Activated T-helper 9 cell treated with anti-CD3 and anti-CD28 coated beads, Interleukin-2, amount 50 U/mL, for 16 hours (primary cell): ENCODE results near the gene PDZRN3.

Experiments used
- DNase-seq: peaks from one replicate; pipeline ENCODE4 v3.0.0-alpha.2; 2020; ENCODE audit warnings: low read depth

Gene PDZRN3

DNA sequence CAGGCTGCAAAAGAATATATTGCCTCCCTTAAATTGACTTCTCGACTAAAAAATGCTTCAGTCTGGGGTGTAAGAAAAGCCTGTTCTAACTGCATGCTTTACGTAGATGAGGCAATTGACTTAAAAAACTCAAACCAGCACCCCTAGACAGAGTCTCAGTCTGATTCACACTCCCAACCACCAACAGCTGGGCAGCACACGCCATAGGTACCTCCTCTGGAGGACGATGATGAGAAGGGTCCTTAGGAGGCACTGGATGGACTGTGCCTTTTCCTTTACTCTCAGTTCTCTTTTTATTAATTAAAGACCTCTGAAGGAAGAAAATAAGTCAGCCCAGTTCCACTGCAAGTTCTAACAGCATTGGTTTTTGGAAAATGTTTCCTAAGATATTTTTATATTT lies 175.0 kb downstream of the PDZRN3 start:
- no peak for DNase-seq

DNA sequence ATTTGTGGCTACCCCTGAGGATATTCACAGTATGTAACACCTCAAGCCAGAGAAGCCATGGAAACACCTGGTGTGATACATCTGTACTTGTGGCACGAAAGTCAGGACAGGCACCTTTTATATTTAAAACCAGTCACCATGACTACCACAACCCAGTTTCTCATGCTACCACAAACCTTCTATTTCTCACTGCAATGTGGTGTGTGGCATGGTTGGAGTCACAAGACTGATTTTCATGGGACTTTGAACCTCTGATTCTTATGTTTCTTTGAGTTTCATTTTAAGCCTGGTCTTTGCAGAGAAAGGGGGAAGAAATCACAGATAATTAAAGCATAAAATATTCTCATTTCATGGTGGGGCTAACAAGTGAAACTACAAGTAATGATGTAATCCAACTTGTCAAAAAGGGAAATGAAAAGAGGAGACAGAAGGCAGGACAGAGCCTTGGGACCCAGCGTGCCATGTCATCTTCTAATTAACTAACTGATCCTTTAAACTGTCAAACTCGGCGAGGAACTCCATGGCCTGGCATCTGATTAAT lies 175.9 kb downstream of the PDZRN3 start:
- no peak for DNase-seq

DNA sequence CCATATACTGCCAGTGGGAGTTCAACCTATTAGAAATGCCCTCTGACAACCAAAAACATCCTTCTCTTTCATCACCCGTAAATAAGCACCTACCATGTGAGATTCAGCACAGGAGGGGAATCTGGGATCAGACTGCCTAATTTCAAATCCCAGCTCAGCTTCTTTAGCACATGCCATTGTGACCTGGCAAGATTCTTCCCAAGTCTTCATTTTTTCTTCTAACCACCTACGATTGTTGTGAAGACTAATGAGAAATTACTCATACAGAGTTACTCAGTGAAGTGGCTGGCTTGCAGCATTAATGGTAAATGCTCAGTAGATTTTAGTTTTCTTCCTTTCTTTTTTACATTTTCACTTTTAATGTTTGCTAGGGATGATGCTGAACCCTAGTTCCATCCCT lies 176.7 kb downstream of the PDZRN3 start:
- no peak for DNase-seq

DNA sequence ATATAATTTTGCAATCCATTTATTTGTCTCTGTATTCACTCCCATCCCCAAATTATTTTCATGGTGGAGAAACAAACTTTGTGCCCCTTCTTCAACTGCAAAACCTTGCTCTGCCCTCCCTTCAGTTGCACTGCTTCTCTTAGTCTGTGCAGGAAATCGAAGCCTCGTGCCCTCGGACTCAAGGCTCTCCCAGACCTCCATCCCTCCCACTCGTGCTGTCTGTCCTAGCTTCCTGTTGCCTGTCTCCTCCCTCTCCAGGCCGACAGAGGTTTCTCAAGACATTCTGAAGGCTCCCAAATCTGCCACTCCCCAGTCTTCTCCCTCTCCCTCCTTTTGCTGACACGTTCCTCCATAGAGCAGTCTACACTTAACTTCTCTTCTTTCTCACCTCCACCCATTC lies 177.6 kb downstream of the PDZRN3 start:
- DNase-seq: no peak

DNA sequence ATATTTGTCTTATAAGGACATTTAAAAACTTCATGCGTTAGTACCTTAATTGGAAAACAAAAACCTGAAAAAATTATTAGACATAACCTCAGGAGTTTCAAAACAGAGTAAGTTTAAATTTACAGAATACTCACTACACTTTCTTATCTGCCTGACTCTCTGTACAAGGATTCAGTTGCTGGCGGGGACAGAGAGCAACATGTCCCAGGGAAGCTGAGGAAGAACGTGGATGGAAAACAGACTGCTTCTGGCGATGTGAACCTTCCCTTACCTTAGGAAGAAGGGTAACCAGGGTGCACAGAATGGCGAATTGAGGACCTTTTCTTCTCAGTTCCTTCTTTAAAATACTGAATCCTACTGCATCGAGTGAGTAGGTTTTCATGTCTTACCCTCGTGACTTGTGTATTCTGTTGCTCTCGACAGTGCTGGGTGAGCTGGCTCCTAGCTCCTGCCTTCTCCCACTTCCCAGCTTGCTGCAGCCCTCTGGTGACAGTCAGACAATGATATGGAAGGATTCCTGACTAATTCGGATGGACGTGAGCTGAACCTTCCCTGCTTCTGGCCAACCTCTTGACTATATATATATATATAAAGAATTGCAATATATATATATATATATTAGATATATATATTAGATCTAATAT lies 178.2 kb downstream of the PDZRN3 start:
- DNase-seq: no peak

DNA sequence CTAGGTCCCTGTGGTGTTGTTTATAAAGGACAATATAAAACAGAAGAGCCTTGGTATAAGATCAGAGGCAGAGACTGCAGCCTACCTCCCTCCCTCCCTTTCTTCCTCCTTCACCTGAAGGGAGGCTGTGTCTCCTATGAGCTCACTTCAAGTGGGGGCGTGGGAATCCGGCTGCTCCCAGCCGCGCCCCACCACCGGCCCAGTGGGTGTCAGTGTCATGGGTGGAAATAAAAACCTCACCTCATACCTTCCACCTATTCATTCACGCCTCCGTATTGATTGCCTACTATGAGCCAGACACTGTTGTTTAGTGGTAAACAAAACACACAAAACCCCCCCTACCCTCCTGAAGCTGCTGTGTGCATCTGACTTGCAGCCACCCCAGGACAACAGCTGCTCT lies 181.9 kb downstream of the PDZRN3 start:
- no peak for DNase-seq

DNA sequence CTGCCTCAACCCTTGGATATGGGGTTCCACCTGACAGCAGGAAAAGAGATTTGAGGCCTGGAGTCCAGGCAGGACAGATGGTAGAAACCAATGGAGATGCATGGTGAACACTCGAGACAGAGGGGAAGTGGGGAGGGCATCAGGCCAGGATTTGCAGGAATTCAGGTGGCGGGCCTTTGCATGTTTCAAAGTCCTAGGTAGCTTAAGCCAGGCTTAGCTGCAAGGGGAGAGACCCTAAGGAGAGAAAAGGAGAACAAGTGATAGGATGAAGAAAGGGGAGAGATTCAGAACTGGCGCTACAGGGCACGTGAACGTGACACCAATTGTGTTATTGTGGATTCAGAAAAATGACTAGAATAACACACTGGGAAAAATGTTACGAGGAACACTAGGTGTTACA lies 182.6 kb downstream of the PDZRN3 start:
- DNase-seq: no peak

DNA sequence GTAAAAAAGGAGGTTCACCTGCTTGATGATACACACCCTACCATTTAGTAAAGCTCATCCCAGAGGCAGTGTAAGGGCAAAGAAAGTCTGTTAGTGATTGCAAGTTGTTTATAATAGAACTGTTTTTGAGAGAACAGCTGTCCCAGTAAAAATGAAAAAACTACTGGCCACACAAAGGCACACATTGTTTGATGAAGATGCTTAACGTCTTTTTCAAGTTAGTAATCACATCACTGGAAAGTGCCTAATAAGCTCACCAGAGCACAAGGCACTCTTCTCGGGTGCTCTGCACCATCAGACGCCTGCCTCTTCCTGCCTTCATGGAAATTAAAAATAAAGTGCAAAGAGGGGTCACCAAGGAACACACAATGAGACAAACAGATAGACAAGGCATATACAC lies 186.9 kb downstream of the PDZRN3 start:
- DNase-seq: no peak

DNA sequence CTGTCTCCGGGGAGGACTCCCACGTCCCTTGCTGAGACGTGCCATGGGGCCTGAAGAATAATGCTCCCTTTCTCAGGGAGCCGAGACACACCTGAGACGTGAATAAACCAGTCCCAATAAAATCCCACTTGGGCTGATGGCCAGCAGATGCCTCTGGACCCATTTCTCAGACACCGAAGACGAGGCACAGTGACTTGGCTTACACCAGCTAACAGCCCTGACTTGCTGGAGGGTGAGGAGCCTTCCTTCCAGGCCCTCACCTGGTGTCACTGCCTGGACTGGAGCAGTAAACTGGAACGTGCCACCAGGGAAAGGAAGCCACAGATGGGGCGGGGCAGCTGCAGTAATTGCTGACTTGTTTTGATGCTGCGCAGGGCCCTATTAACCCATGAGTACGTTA lies 189.7 kb downstream of the PDZRN3 start:
- no peak for DNase-seq

DNA sequence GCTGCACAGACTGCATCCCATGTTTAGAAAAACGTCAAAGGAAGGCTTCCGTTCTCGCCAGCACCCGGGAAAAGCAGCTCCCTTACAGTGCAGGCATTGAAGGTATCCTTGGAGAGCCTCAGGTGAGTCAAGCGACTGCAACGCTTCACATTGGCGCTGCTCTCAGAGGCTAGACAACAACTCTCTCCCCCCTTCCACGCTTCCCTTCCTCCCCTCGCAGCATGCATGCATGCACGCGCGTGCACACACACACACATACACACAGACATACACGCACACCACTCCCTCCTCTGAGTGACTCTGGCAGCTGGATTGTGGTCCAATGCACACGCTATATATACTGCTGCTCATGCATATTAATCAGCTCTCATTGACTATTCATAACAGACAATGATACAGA lies 191.1 kb downstream of the PDZRN3 start:
- DNase-seq: no peak

DNA sequence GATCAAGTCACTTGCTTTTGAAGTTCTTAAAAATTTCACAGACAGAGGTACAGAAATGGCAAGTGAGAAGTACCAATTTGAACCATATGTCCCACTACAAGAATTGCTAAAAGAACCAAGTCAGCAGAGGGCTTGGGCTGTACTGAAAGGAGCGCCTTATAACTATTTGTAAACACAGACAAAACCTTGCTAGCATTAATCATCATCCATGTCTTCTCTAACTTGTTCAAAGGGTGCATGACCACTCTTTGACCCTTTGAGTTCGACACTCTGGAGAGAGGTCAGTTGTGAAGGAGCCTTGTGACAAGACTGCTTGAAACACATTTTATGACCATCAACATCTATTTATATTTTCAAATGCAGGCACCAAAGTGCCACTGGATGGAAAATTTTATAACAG lies 191.7 kb downstream of the PDZRN3 start:
- DNase-seq: no peak

DNA sequence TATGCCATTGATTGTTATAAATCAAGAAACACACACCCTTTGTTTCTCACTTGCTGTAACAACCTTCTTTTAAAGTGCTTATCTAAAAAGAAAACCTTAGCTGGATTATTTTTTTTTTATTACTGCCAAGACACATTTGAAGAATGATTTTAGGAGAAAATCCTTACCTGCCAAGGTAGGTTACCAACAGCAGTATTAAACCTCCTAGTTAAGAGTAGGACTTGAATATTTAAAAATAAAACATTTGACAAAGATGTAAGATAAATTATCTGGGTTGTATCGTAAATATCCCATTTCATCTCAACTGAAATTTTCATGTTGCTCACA lies 192.1 kb downstream of the PDZRN3 start:
- no peak for DNase-seq

DNA sequence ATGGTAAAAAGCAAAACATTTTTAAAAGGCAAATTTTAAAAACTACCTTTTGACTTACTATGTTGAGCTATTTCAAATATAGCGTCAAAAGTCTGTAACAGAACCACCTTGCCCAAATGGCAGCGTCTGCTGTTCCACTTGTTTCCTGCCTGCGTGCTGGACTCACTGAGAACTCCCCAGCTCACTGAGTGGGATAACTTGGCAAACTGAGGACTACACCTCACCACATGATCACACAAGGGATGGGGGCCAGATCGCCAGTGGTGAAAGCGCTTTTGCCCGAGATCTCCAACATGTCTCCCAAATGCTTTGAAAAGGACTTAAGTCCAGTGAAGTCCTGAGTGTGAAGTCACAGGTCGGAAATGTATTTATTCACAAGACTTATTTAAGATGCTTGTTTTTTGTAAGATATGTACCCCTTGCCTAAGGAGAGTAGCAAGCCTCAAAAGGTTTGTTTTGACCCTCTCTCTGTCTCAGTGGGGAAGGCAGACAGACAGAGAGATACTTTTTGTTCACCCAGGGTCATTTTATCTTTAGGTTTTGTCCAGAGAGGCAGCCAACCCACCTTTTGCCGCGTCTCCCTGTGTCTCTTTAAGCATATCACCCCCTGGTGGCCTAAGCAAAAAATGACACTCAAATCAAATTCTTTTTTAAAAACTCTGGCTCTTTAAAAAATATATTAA lies 192.6 kb downstream of the PDZRN3 start:
- no peak for DNase-seq

DNA sequence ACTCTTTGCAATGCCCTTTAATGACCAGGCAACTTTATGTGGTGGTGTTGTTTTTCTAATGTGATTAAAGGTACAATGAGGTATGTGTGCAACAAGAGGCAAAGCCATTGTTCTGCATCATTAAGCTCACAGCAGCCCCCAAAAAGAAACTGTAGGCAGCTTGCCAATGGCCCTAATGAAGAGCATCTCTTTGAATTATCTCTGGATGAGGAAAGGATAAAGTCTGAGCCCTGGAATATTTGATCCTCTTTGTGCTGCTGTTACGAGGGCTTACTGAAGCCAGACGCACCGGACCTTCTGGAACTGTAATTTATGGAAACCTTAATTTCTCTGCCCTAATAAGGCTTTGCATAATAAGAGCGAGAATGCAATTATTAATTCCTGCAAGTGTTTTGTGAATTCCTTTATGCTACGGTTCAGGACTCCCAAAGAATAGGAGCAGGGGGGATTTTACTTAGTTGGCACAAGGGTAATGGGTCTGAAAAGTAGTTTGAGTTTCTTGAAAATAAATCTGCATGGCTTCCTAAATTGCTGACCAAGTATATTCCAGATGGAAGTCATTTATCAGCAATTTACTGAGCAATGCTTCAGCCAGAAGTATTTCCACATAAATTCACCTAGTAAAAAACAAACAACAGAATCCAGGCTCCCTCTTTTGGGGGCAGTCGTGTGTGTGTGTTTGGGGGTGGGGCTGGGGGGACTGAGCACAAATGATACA lies 193.4 kb downstream of the PDZRN3 start:
- no peak for DNase-seq

DNA sequence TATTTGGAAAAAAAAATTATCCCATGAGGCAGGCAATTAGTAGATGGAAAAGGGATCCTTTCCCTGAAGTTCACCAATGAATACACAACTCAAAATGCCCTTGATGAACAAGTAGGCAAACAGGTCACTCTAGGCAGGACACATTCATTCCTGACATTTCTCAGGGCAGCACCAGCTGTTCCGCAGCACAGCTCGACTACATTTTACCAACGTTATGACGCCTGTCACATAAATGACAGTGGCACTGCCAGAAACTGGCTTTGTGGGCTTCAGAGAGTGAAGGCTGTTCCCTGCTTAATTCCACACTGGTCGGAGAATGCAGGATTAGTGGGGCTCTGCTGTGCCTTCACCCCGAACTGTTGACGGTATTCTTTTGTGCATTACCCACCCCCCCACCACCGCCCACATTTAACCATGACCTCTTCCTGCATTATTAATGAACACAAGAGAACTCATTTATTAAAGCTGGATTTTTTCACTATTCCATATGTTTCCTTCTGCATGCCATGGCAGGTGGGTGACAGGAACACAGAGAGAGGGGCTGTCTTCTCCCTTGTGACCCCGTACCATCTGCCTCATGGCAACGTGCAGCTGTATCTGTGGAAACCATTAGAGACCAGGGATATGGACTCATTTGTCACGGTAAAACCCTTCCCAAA lies 197.6 kb downstream of the PDZRN3 start:
- DNase-seq: no peak

DNA sequence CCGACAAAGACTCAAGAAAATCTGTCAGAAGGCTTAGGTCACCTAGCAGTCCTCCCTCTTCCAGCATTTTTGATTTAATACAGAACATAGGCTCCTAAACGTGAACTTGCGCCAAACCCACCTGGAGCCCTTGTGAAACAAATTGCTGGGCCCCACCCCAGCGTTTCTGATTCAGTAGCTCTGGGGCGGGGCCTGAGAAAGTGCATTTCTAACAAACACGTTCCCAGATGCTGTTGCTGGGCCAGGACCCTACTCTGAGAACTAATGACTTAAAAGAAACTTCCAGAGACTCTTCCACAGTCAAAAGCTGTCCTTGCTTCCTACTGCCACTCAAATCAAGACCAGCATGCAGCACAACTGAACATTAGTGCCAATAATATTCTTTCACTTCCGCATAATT lies 198.1 kb downstream of the PDZRN3 start:
- DNase-seq: no peak

DNA sequence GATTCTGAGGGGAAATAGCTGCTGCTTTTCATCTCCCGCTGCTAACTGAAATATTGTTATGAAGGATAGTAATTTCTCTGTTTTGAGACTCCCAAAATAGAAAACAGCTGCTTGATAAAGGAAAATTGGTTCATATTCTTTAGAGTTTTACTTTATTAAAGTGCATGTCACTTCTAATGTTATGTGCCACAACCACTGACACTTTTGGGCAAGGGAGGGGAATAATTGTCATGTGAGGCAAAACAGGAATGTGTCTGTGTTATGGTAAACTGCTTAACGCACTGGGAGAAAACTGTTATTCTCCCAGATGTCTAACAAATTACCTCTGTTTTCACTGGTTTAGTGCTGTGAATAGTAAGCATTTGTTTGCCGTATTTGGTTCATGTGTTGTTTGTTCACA lies 201.6 kb downstream of the PDZRN3 start:
- DNase-seq: no peak

DNA sequence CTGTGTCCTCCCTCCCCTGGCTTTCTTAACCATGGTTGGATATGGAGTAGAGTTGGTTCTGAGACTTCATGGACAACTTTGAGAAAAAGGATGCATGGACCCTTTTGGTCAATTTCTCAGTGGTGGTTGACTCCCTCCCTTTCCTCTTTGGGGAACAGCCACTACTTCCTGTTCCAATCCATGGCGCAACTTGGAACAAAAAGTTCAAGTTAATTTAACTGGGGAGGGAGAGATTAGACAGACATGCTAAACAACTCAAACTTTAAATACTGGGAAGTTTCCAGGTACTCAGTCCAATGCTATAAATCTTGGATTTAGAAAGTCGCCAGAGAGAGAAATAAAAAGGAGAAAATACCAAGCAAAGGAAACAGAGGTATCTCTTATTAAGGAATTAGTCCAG lies 202.2 kb downstream of the PDZRN3 start:
- no peak for DNase-seq

DNA sequence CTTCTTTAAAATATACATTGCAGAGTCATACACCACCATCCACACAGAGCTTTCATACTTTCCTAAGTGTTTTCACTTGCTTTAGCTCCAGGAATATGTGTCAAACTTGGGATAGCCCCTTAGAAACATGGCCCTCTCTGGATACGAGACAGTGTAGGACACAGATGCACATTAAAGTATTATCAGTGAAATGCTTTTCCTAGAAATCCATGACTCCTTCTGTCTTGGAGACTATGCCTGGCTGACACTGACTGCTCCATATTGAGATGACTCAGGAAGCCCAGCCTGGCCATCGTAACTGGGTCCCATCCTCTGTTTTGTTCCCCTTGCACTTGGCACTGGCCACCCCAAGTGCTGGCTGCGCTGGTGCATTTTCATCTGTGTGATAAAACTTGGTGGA lies 204.8 kb downstream of the PDZRN3 start:
- no peak for DNase-seq

DNA sequence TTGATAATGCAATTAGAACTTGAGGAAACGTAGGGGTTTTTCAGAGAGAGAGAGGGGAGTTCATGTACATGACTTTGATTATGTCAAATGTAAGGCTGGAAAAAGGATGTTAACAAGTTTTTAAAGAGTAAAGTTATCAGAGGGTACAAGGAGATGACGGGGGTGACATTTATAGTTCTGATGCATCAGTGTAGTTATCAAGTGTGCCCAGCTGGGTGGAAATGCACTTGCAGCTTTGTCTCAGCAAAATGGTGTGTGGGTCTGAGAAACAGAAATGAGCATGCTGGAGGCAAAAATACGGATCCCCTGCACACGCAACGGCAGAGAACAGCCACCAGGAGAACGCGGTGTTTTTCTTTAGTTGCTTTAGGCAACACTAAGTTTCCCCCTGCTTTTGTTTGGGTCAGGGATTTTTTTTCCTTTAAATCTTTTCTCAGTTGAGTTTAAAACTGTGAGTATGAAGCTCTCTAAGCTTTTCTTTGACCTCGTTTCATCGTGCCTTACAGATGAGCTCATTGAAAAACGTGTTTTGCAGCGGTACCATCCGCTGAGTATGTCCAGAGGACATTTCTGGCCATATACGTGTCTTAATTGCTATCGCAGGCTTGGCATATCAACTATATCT lies 205.4 kb downstream of the PDZRN3 start:
- no peak for DNase-seq

DNA sequence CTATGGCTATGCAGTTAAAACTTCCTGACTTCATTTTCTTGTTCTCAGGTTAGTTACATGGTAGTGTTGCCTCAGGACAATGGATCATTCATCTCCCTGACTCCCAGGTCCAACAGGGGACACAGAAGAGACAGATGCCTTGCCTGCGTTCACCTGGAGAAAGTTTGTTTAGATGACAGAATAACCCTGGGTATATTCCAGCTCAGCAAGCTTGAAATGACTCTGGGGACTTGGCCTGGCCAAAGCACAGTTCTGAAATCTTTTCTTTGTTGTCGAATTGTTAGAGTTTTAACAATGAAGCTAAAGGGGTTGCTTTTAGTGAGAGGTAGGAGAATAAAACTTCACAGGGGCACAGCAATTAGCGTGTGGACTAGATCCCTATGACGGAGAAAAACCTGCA lies 206.1 kb downstream of the PDZRN3 start:
- DNase-seq: no peak

DNA sequence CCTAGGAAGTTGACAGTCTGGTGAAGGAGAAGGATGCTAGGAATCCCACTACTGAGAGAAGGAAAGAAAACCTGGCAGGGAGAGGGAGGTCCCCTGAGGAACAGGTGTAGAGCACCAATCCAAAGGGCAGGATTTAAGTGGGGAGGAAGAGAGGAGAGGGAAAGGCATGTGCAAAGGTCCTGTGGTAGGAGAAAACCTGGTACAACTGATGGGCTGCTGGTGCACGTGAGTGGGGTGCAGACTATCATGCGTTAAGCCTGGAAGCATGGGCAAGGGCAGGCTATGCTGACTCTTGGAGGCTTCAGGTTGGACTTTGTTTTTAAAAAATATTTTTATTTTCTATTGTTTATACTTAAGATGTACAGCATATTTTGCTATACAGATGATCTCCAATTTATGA lies 209.6 kb downstream of the PDZRN3 start:
- no peak for DNase-seq
